Activated CD8-positive, alpha-beta memory T cell treated with anti-CD3 and anti-CD28 coated beads for 4 hours (primary cell): Measurements from ENCODE around the gene ALPP.
"Not testable (repeated sequence)": the region's sequence is repeated elsewhere in the genome, so short reads cannot be mapped to it uniquely, and the experiment has no call there.

Source experiments
- DNase-seq, 2 donors: peaks; one replicate each; pipeline ENCODE4 v3.0.0-alpha.2; 2020; ENCODE audit warnings: low read depth in 2 of 2

ALPP gene

DNA sequence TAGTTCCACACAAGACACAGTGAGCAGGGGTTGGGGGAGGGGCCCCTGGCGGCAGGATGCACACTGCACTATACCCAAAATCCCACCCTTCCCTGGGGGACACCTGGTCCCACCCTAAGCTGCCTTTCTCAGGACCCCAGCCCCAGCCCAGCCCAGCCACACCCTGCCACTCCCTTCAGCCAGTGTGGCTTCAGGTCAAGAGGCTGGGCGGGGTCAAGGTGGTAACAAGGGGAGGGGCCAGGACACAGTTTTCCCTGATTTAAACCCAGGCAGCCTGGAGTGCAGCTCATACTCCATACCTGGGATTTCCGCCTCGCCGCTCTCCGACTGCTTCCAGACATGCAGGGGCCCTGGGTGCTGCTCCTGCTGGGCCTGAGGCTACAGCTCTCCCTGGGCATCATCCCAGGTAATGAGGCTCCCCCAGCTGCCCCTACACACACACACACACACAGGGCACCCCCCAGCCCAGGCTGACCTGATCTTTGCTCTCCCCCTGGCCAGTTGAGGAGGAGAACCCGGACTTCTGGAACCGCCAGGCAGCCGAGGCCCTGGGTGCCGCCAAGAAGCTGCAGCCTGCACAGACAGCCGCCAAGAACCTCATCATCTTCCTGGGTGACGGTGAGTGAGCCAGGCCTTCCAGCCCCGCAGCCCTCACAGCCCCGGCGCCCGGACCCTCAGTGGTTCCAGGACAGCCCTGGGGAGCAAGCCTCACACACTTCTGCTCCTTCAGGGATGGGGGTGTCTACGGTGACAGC is 28.2 kb downstream of the ALPP start, which contains the start of gene ALPG:
Gene ALPG (plus strand): TSS at position 289 of the 755 bp plus-strand sequence. CDS start 51 bp downstream, at position 340.
- DNase-seq, result no peak

DNA sequence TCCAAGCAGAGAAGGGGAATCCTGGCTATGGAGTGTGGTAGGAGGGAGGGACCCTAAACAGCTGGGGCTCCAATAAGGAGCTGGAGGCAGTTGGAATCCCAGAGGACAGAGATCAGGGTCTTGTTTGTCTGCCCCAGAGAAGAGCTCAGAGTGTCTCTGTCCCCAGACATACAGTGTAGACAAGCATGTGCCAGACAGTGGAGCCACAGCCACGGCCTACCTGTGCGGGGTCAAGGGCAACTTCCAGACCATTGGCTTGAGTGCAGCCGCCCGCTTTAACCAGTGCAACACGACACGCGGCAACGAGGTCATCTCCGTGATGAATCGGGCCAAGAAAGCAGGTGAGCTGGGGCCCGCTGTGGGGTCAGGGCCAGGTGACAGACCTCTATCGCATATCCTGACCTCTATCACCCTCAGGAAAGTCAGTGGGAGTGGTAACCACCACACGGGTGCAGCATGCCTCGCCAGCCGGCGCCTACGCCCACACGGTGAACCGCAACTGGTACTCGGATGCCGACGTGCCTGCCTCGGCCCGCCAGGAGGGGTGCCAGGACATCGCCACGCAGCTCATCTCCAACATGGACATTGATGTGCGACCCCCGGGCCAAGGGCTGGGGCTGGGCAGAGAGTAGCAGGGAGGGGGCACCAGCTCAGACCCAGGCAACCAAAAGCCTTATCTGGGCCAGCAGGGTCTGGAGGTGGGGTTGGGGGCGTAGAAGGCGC is 29.0 kb downstream of the ALPP start:
- not testable (repeated sequence) for DNase-seq

DNA sequence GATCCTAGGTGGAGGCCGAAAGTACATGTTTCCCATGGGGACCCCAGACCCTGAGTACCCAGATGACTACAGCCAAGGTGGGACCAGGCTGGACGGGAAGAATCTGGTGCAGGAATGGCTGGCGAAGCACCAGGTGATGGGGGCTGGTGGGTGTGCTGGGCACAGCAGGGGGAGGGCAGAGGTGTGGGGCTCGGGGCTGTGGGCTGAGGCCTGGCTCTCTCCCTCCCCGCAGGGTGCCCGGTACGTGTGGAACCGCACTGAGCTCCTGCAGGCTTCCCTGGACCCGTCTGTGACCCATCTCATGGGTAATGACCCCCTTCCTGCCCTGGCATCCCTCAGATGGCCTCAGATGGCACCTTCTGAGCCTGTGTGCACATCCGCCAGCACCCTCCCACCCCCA is 29.7 kb downstream of the ALPP start:
- DNase-seq, result not testable (repeated sequence)

DNA sequence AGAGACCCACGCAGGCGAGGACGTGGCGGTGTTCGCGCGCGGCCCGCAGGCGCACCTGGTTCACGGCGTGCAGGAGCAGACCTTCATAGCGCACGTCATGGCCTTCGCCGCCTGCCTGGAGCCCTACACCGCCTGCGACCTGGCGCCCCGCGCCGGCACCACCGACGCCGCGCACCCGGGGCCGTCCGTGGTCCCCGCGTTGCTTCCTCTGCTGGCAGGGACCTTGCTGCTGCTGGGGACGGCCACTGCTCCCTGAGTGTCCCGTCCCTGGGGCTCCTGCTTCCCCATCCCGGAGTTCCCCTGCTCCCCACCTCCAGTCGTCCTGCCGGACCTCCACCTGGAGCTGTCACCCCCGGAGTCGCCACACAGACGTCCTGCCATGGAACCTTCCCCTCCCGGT is 31.1 kb downstream of the ALPP start:
- not testable (repeated sequence) for DNase-seq

DNA sequence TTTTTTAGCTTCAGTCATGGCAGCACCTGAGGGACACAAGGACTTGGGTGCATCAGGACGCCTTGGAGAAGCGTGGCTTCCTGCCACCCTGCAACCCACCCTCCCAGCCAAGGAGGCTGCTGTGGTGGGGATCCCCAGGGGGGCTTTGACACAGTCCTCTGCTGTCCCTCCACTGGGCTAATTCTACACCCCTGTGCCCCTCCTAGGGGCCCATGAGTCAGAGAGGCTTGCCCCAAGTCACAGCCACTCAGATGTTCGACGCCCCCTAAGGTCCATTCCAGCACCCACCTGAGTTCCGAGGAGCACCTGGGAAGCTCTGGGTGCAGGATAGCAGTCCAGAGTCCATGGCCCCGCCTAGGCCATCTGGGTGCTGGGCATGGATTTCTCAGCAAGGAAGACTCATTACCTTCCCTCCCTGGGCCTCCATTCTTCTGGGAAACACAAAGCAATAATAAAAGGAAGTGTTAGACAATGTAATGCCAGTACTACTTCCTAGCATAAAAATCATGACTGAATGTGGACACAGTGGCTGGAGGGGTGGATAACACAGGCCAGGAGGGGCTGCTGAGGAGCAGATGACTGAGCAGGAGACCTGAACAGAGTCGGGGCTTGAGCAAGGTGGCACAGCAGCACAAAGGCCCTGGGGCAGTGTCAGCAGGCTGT is 31.8 kb downstream of the ALPP start:
- DNase-seq, result no peak

DNA sequence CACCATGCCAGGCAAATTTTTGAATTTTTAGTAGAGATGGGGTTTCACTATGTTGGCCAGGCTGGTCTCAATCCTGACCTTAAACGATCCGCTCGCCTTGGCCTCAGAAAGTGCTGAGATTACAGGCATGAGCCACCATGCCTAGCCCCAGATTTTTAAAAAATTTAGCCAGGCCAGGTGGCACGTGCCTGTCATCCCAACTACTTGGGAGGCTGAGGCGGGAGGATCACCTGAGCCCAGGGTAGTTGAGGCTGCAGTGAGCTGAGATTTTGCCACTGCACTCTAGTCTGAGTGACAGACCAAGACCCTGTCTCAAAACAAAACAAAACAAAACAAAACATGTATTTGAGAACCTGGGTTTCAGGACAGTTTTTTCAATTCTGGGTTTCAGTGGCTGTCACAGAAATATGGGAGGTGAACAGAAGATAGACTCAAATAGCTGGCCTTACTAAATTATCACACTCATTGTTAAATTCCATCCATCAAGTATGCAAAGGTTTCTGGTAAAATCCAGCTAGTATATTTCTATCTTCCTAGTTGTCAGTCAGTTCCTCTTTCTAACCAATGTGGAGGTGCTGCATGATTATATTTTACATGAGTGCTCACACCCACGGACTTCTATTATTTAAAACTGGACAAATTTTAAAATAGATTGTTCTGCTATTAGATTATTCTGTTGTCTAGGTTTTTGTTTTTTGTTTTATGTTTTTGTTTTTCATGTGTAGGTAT is 33.5 kb downstream of the ALPP start:
- no peak for DNase-seq

DNA sequence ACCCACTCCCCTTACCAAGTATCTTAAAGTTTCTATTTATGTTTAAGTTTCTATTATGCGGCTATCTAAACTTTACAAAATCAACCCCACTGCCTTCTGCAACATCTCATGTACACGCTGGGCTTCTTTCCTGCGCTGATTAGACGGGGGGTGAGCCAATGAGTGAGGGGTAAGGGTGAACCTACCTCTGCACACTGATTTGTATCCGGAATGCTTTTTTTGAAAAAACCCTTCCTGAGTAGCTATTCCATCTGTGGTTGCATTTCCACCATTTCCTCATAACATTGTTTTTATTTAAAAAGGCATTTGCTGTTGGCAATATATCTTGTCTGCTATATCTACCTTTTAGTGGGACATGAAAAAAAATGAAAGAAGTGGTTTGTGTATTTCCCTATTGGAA is 34.4 kb downstream of the ALPP start:
- no peak for DNase-seq

DNA sequence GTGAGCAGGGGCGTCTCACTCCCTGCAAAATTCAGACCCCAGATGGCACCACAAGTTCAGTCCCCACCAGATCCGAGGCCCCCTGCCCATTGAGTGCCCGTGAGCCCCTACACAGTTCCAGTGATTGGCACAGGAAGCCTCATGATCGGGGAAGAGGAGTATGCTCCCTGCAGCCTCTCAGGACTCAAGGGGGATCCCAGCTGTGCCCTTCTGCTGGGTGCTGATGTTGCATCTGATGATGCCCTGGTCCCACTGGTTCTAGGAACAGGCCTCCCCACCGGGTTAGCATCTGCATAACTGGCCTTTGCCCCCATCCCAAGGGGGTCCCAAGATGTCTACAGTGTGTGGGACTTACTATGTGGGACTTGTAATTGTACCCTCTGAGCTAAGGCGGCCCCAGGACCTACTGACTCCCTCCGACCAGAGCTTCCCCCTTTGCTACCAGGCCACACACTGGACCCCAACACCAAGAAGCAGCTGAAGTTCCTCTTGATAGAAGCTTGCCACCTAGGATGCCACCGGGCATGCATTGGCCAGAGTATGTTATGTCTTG is 36.7 kb downstream of the ALPP start:
- no peak for DNase-seq

DNA sequence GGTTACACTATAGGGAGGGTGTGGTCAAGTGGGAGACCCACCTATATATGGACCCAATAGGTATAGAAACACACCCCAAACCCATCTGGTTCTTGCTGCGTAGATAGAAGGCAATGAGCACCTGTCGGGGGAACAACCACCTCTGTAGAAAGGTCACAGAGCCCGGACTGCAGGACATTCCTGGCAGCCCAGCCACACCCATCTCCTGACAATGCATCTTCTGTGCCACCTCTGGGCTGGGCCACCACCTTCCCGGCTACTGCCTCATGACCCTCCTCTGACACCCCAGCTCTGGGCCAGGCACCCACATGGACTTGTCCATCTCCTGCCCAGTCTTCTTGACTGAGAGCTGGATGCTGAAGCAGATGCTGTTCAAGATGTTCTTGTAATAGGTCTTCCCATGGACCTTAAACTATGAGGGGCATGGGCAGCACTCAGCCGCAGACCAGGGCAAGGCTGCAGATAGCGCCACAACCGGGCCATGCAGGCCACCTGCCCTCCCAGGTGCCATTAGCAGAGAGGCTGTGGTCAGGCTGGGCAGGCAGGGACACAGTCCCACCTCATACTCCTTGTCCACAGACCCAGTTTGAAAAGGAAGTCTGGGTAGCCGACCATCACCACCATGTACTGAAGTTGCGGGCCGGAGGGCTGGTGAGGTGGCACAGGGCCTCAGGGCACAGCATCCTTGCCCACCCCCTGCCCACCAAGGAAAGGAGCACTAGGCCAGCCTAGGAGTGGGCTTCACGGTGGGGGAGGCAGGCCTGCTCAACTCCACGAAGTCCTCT is 37.4 kb downstream of the ALPP start:
- no peak for DNase-seq

DNA sequence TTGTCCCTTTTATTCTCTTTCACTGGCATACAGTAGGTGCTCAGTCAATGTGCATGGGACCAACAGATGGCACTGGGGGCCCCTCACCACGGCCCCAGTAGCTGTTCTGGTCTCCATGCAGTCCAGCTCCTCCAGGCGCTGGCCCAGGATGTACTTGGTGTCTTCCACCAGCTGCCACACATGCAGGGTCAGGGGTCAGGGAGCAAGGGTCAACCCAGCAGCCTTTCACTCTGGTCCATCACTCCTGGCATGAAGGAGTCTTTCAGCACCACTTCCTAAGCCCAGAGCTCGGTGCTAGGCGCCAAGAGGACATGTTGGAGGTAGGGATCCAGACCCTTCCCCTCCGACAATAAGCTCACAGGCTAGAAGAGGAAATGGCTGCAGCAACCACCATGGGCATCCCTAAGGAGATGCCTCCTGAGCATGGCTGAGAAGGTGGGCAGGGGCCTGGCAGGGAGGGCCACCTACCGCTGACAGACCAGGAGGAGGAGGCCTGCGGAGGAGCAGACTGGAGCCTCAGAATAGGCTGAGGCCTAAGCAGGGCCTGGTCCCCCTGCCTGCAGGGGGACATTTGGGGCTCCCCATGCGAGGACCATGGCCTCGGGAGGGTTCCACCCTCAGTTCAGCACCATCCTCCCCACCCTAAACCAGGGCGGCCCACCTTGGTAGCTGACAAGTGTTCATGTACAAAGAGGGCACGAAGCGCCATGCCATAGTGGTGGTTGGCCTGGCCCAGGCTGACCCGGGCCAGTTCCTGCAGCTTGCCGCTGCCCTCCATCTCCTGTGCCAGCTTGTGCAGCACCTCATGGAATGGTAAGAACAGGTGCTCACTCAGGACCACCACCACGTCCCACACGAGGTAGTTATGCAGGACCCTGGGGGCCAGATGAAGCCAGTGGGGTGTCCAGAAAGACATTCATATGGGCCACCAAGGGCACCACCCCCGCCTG is 38.2 kb downstream of the ALPP start:
- no peak for DNase-seq

DNA sequence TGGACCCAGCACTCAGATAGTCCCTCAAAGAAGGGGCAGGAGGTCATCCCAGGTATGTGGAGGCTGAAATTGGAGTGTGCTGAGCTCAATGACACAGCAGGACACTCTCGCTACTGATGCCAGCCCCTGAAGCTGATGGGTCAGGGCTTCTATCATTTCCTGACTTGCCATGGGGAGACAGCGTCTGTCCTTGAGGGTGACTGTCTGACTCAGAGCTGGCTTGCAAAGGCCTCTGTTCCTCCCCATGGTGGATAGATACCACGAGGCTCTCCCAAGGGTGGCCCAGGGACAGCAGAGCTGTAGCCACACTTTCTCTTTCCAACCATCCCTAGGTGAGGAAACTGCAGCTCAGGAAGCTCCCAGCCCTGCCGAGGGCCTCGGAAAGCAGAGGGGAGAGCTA is 38.9 kb downstream of the ALPP start:
- DNase-seq, result no peak

DNA sequence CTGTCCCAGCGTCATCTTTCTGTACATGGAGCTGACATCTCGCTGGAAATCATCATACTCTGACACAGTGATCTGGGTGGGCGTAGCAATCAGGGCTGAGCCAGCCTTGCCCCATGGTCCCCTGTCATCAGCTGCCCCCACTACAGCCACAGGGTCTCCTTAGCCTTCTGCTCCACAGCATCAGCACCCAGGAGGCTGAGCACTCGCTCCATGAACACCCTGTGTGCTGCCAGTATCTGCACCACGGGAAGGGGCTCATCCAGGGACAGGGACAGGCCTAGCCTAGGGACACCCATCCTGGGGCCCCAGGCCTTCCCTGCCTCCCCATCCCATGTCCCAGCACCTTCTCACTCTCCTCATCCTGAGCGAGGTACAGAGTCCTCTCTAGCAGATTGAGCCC is 39.5 kb downstream of the ALPP start:
- DNase-seq, result no peak

DNA sequence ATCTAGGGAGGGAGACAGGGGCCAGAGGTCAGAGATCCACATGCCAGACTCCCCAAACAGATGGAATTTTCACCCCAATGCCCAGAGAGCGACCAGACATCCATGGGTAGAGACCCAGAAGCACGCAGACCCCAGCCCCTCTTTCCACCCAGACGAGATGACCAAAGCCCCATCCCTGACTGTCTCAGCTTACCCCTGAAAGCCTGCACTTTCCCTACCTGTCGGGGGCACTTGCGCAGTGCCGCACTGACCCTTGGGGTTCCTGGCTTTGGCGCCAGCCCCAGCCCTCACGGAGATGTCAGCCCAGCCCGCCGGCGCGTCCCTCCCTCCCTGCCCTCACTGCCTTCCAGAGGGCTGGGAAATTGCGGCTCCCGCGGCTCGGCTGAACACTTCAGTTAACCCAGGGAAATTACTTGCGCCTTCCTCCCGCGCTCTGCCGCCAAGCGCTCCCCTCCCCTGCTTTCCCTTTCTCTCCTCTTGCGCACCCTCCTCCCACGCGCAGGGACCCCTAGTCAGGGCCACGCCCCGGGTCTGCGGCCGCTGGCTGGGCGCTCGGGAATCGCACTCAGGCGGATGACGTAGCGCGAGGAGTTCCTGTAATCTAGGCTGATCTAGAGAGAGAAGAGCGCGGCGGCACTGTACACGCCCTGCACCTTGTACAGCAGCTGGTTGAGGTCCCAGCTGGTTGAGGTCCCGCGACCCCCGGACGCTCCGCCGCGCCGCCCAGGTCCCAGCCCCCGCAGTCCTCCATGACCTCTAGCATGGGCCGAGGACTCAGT is 40.1 kb downstream of the ALPP start:
- no peak for DNase-seq

DNA sequence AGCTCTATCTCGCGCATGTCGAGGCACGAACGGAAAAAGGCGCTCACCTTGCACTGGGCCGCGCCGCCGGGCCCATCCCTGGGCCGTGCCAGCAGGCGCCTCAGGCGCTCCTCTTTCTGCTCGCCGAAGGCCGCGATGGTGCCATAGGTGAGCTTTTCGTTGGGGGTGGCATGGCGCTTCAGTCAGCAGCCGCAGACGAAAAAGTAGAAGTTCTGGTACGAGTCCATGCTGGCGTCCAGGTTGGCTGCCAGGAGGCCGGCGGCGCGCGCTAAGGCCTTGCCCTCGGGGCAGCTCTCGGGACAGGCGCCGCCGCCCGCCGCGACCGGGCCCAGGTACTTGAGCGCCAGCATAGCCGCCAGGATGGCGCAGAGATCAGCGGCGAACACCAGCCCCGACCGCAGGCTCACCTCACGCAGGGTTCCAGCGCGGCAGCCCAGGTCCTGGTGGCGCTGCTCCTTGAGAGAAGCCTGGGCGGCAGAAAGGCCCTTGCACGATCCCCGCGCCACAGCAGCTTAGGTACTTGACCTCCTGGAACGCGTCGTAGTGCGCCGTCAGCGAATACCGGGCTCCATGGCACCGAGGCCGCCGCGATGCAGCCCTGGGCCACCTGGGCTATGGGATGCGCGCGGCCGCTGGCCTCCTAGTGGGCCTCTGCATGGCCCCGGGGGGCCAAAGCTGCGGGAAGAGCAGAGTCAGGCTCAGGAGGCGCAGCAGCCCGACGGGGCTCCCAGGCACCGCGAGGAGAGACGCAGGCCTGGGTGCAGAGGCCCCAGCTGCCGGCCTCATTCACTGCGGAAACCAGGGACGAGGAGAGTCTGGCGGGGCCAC is 40.9 kb downstream of the ALPP start:
- no peak for DNase-seq

DNA sequence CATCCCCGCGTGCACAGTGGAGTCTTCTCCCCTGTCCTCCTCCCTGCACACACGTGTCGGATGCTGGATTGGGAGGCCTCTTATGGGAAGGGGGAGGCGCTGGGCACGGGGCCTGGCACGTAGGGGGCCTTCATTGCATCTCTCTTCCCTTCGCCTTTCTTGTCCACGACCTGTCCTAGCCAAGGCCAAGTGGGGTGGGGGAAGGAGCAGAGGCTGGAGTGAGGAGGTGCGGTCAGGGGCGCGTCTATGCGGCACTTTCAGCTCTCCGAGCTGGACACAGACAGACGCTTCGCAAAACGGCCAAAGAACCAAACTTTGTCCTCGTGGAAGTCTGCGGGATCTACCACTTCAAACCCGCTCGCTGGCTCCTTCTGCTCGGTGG is 41.5 kb downstream of the ALPP start:
- DNase-seq, result no peak

DNA sequence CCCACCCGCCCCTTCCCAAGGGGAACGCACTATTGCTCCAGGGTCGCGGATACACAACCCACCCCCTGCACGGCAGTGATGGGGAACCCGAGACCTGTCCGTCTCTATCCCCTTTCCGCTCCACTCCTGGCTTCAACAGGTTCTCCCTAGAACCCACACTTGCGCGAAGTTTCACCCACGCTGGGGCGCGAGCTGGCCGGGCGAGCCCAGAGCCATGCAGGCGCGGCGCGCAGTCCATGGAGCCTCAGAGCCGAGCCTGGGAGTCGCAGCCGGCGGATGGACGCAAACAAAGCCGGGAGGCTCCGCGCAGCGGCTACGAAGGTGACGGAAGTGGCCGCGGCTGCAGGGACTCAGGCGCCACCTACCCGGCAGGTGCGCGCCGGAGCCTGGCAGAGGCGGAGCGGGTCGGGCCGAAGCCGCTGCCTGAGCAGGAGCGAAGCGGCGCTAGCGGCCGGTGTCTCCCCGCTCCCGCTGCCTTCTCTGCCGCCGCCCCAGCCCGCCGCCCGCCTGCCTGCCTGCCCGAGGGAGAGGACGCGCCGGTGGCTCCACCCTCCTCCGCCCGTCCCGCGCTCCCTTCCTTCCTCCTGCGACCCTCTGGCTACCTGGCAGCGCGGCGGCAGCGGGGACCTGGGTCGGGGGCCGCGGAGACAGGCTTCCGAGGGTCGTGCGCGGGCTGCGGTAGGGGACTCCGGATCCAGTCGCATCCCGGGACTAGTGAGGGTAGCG is 42.1 kb downstream of the ALPP start:
- DNase-seq, result no peak

DNA sequence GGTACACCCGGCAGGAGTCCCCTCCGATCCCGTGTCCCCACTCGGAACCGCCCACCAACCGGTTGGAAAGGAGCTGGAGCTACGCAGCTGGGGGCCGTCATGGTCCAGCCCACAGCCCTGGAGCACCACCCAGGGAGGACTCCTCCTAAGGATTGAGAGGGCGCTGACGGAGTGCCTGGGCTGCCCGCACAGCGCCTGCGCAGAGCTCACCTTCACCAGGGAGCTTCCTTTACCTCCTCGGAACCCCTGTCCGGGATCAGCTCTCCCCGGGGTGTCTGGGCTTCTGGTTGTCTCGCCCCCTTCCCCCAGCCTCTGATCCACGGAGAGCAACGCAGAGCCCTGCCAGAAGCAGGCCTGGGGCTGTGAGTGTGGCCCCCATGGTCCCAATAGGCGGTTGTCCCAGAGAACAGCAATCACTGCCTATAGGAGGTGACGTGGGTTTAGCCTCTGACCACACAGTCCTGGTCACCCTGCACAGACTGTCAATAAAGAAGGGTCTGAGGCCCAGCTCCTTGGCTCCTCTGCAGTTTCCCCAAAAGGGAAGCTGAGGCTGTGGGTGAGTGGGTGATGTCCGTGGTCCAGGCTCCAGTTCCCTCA is 42.7 kb downstream of the ALPP start:
- no peak for DNase-seq
